BJ (cell line): Measurements from ENCODE around the gene SPAG16. TPM values are rescaled to one million over a fixed set of nuclear protein-coding genes. Genes with fewer than 3 reads are reported as not detected.

Experiments
- CTCF ChIA-PET: fragments of 350-600 bp; formaldehyde crosslinking; extraction: SDS; loops from one replicate; lab custom pipeline; 2021; ENCODE audit warnings: antibody characterized with exemption, inconsistent platforms; lab: Yijun Ruan, JAX
- POLR2A ChIA-PET: fragments of 300-600 bp; sonication (Branson Sonifier 250); formaldehyde crosslinking; extraction: SDS; loops from one replicate; lab custom pipeline; 2021; ENCODE audit warnings: antibody characterized with exemption; lab: Charles Lee
- DNase-seq: peaks from one replicate; pipeline ENCODE4 v3.0.0-alpha.2; 2011; ENCODE audit warnings: low read depth
- H3K27me3 ChIP-seq: 2 replicates; pipeline ENCODE4 v1.6.0; 2011; ENCODE audit warnings: low read length; ENCODE audit not compliant: control insufficient read depth, insufficient read depth
- H3K36me3 ChIP-seq: 2 replicates; pipeline ENCODE4 v1.5.1; 2011; ENCODE audit warnings: low read length; ENCODE audit not compliant: control insufficient read depth, insufficient read depth
- H3K4me3 ChIP-seq: 2 replicates; pipeline ENCODE4 v1.5.1; 2011; ENCODE audit warnings: low read depth, mild to moderate bottlenecking, control low read depth, low read length
- polyA plus RNA-seq: library from polyadenylated mRNA; depleted of rRNA; stranded (reverse); fragments of >200 nt; gene quantifications from 2 replicates; pipeline ENCODE4 v1.2.3, GENCODE V29; 2011
- TF ChIP-seq, protein P1 (sequence below): IDR thresholded peaks from 2 replicates; pipeline ENCODE4 v1.5.1; 2011; ENCODE audit warnings: low read depth, mild to moderate bottlenecking, control low read depth, inconsistent platforms, low read length, moderate library complexity; ENCODE audit not compliant: insufficient read depth

The SPAG16 gene
- polyA plus RNA-seq, 1 experiment, result 11.0 TPM

DNA sequence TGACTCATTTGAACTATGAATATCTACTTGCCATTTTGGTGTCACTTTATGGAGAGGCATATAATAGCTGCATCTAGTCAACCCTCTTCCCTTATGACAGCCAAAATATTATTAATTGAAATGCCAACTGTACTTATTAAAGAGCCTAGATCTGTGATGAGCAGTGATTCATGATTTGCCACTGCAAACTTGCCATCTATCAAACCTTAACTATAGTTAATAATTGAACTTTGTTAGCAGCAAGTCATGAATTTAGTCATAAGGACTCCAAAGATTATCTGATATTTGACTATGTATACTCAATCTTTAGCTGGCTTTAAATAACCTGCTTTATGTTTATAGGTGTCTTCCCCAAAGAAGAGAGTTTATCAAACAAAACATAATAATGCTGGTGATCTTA is 1010.2 kb downstream of the SPAG16 start:
- no peaks in the 10 kb centered on the region for H3K27me3 ChIP-seq
- CTCF ChIA-PET, result interaction anchor here (0.7 kb wide), 1 partner anchor 27 kb away, joined by 4 read pairs; no protein-coding TSS in a partner anchor
- DNase-seq, result no peak
- POLR2A ChIA-PET, result no interaction called here
- TF ChIP-seq, protein P1, sequence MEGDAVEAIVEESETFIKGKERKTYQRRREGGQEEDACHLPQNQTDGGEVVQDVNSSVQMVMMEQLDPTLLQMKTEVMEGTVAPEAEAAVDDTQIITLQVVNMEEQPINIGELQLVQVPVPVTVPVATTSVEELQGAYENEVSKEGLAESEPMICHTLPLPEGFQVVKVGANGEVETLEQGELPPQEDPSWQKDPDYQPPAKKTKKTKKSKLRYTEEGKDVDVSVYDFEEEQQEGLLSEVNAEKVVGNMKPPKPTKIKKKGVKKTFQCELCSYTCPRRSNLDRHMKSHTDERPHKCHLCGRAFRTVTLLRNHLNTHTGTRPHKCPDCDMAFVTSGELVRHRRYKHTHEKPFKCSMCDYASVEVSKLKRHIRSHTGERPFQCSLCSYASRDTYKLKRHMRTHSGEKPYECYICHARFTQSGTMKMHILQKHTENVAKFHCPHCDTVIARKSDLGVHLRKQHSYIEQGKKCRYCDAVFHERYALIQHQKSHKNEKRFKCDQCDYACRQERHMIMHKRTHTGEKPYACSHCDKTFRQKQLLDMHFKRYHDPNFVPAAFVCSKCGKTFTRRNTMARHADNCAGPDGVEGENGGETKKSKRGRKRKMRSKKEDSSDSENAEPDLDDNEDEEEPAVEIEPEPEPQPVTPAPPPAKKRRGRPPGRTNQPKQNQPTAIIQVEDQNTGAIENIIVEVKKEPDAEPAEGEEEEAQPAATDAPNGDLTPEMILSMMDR, result no peak
- no peak overlapping the region for H3K4me3 ChIP-seq
- no peaks in the 10 kb centered on the region for H3K36me3 ChIP-seq

DNA sequence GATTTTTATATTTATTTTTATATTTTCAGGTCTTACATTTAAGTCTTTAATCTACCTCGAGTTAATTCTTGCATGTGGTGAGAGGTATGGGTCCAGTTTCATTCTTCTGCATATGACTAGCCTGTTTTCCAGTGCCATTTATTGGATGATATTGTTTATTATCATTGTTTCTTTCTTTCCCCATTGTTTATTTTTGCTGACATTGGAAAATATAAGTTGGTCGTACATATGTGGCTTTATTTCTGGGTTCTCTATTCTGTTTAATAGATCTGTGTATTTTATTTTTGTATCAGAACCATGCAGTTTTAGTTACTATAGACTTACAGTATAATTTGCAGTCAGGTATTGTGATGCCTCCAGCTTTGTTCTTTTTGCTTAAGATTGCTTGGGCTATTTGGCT is 1013.2 kb downstream of the SPAG16 start:
- ChIA-PET POLR2A (no interaction called here), CTCF (no interaction called here)
- no peak for DNase-seq
- no peak overlapping the region for H3K4me3 ChIP-seq
- TF ChIP-seq, protein P1, result no peak
- H3K27me3 ChIP-seq, result no peaks in the 10 kb centered on the region
- no peaks in the 10 kb centered on the region for H3K36me3 ChIP-seq

DNA sequence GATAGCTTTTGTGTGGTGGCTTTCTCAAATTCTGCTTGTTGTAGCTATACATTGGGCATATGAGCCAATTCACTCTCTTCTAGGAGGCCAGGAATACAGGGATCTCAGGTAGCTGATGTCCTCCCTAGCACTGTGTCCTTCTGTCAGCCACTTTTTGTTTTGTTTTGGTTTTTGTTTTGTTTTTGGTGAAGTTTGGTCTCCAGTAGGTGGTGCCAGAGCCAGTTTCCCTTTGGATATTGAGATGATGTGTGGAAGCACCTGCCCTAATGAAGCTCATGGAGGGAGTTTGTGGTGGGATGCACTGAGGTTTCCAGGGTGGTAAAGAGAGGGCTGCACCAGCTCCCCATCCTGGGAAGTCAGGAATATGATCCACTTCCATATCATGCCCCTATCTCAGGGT is 1026.1 kb downstream of the SPAG16 start:
- ChIA-PET POLR2A (interaction anchor here (0.7 kb wide), 1 partner anchor 175 kb away, joined by 3 read pairs; no protein-coding TSS in a partner anchor), CTCF (interaction anchor here (0.9 to 1.2 kb wide), 3 partner anchors 15 to 82 kb away, joined by 3 read pairs; no protein-coding TSS in a partner anchor)
- TF ChIP-seq, protein P1, result no peak
- Histone ChIP-seq H3K4me3 (no peak overlapping the region), H3K27me3 (no peaks in the 10 kb centered on the region), H3K36me3 (no peaks in the 10 kb centered on the region)
- DNase-seq, result no peak

DNA sequence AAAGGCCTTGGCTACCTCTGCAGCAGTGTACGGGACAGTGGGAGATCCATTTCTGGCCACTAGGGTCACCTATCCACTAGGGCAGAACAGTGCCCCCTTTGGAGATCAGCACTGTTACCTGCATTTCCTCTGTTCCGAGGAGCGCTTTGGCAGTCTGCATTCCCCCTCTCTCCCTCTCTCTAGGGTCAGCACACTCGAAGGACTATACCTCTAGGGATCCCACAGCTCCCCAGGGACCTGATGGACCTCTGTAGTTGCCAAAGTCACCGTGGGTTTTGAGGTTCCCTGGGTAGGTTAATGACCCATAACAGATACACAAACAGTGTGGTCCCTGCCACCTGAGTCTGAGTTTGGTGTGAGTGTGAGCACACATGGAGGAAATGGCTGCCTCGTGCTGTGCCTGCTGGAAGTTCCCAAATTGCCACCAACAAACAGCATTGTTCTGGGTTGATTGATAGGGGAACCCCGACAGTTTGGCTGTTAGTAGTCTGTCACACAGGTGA is 1026.8 kb downstream of the SPAG16 start:
- H3K4me3 ChIP-seq, result no peak overlapping the region
- CTCF ChIA-PET, result interaction anchor here (1.2 kb wide), 1 partner anchor 36 kb away, joined by 3 read pairs; no protein-coding TSS in a partner anchor

DNA sequence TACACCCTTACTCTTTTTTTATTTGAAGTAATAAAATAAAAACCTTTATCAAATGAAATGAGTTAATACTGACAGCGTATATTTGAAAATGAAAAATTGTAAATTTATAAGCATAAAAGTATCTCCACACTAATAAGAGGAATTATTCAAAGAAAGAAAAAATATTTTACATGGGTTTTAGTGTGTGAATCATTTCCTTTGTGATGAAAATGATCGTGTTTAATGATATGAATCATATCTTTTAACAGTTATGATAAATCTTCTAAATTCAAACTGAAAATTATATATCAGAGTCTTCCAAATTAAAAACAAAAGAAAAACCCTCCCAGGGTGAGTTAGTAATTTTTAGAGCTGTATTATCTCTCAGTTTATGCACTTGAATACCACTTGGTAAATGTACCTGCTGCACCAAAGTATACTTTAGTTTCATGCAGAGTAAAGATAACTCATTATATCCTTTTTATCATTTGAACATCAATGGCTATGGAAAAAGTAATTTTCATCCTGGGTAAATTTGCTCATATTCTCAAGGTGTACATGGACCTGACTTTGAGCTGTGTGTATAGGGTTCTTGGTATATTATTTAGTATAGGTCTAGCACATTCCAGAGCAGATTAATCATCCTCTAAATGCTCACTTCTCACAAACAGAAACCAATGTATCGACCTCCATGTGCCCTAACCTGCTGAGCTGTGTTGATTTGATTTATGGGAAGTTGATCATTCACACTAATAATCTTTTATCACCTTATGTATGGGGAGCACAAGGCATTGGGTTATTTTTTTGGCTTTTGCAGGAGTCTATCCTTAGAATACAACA is 1027.9 kb downstream of the SPAG16 start:
- TF ChIP-seq, protein P1, result no peak
- CTCF ChIA-PET, result no interaction called here
- Histone ChIP-seq H3K27me3 (no peaks in the 10 kb centered on the region), H3K4me3 (no peak overlapping the region), H3K36me3 (no peaks in the 10 kb centered on the region)
- POLR2A ChIA-PET, result no interaction called here
- no peak for DNase-seq

More for the DNA sequence above, 1026.8 kb downstream of the SPAG16 start:
- H3K36me3 ChIP-seq, result no peaks in the 10 kb centered on the region
- no peaks in the 10 kb centered on the region for H3K27me3 ChIP-seq
- POLR2A ChIA-PET, result interaction anchor here (0.7 kb wide), 1 partner anchor 175 kb away, joined by 3 read pairs; no protein-coding TSS in a partner anchor
- no peak for DNase-seq
- TF ChIP-seq, protein P1, result no peak
